Endodermal cell (in vitro differentiated cells): ENCODE measurements around the gene MRPL45. TPM values are rescaled to one million over a fixed set of nuclear protein-coding genes. Genes with fewer than 3 reads are reported as not detected.

Source experiments
- DNase-seq: peaks from one replicate; pipeline ENCODE4 v3.0.0-alpha.2; 2017
- H3K27ac ChIP-seq: 2 replicates; pipeline ENCODE4 v1.5.1; 2013; ENCODE audit warnings: mild to moderate bottlenecking, low read depth, low read length, moderate library complexity
- H3K27me3 ChIP-seq: 2 replicates; pipeline ENCODE4 v1.6.1; 2013; ENCODE audit warnings: mild to moderate bottlenecking, low read length, moderate library complexity; ENCODE audit not compliant: insufficient read depth, control insufficient read depth, poor library complexity, severe bottlenecking
- H3K36me3 ChIP-seq: 2 replicates; pipeline ENCODE4 v1.7.0; 2013; ENCODE audit warnings: mild to moderate bottlenecking, low read length, moderate library complexity; ENCODE audit not compliant: control insufficient read depth, insufficient read depth
- H3K4me1 ChIP-seq: one replicate; pipeline ENCODE4 v1.7.0; 2013; ENCODE audit warnings: low read length; ENCODE audit not compliant: control insufficient read depth, insufficient read depth
- H3K4me3 ChIP-seq: 2 replicates; pipeline ENCODE4 v1.5.1; 2013; ENCODE audit warnings: mild to moderate bottlenecking, low read length, moderate library complexity
- H3K9ac ChIP-seq: 2 replicates; pipeline ENCODE4 v1.6.1; 2013; ENCODE audit warnings: mild to moderate bottlenecking, low read length, moderate library complexity; ENCODE audit not compliant: poor library complexity, severe bottlenecking; ENCODE audit errors: extremely low read depth
- H3K9me3 ChIP-seq: 2 replicates; pipeline ENCODE4 v1.6.1; 2013; ENCODE audit warnings: mild to moderate bottlenecking, low read length, moderate library complexity; ENCODE audit not compliant: control insufficient read depth
- H3K27ac Mint-ChIP-seq: 2 replicates; pipeline ENCODE4 v1.8.0; 2020; ENCODE audit warnings: mixed read lengths
- H3K27me3 Mint-ChIP-seq: 2 replicates; pipeline ENCODE4 v1.8.0; 2021; ENCODE audit warnings: mild to moderate bottlenecking, mixed read lengths; ENCODE audit not compliant: insufficient read depth
- H3K36me3 Mint-ChIP-seq: 2 replicates; pipeline ENCODE4 v1.8.0; 2020; ENCODE audit warnings: low read depth, mixed read lengths
- H3K4me1 Mint-ChIP-seq: 2 replicates; pipeline ENCODE4 v1.8.0; 2020; ENCODE audit warnings: mixed read lengths
- H3K4me3 Mint-ChIP-seq: 2 replicates; pipeline ENCODE4 v1.8.0; 2020; ENCODE audit warnings: mild to moderate bottlenecking, moderate library complexity, mixed read lengths
- H3K9me3 Mint-ChIP-seq: 2 replicates; pipeline ENCODE4 v1.8.0; 2020; ENCODE audit warnings: mild to moderate bottlenecking, mixed read lengths
- WGBS, 2 experiments: methylation state at CpG; one replicate each; pipeline versions ENCODE4 v1.1.5 to v1.1.7; 2013; ENCODE audit warnings: missing lambda C conversion rate in 2 of 2, mixed read lengths in 1 of 2; ENCODE audit not compliant: insufficient coverage in 1 of 2, insufficient read length in 1 of 2; 5-methylcytosine and 5-hydroxymethylcytosine counted together
- total RNA-seq, 2 donors: library from RNA; stranded (reverse); fragmentation: NEBNext Ultra II Directional in 1 of 2; extraction: Animal tissue kit (Norgen Biotek cat#: 25700) in 1 of 2; gene quantifications; 2 replicates in 1 of 2; 3 replicates in 1 of 2; pipeline ENCODE4 v1.2.1, GENCODE V29; 2021
- TF ChIP-seq, protein P1 (sequence below): fragments of 200-600 bp; sonication (generic); conservative IDR thresholded peaks from 2 replicates; pipeline ENCODE4 v1.5.0; 2021; ENCODE audit warnings: antibody characterized with exemption, mild to moderate bottlenecking

The MRPL45 gene
- total RNA-seq, 2 donors from 2014 or later, result 48.8 to 51.9 TPM

GRCh38 chr17:38338535-38338934 is 41.6 kb downstream of the MRPL45 start:
- Mint-ChIP-seq H3K9me3 (no peaks in the 10 kb centered on the region), H3K27me3 (peaks cover 2% of the 10 kb centered on the region), H3K4me3 (no peak overlapping the region), H3K4me1 (peaks cover 11% of the 10 kb centered on the region), H3K36me3 (no peaks in the 10 kb centered on the region), H3K27ac (no peak overlapping the region)
- H3K4me1 ChIP-seq, result peaks cover 5% of the 10 kb centered on the region
- TF ChIP-seq, protein P1, sequence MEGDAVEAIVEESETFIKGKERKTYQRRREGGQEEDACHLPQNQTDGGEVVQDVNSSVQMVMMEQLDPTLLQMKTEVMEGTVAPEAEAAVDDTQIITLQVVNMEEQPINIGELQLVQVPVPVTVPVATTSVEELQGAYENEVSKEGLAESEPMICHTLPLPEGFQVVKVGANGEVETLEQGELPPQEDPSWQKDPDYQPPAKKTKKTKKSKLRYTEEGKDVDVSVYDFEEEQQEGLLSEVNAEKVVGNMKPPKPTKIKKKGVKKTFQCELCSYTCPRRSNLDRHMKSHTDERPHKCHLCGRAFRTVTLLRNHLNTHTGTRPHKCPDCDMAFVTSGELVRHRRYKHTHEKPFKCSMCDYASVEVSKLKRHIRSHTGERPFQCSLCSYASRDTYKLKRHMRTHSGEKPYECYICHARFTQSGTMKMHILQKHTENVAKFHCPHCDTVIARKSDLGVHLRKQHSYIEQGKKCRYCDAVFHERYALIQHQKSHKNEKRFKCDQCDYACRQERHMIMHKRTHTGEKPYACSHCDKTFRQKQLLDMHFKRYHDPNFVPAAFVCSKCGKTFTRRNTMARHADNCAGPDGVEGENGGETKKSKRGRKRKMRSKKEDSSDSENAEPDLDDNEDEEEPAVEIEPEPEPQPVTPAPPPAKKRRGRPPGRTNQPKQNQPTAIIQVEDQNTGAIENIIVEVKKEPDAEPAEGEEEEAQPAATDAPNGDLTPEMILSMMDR, result no peak
- no peaks in the 10 kb centered on the region for H3K36me3 ChIP-seq
- no peaks in the 10 kb centered on the region for H3K27me3 ChIP-seq
- H3K9ac ChIP-seq, result no peak overlapping the region
- H3K9me3 ChIP-seq, result no peaks in the 10 kb centered on the region
- 92 to 96% methylated on average over 4 of the region's 4 CpGs for WGBS, 2 experiments
- no peak overlapping the region for H3K27ac ChIP-seq
- DNase-seq, result no peak
- H3K4me3 ChIP-seq, result no peak overlapping the region

GRCh38 chr17:38339891-38340290 is 42.9 kb downstream of the MRPL45 start:
- Mint-ChIP-seq H3K27me3 (peaks cover 2% of the 10 kb centered on the region), H3K4me1 (peaks cover 10% of the 10 kb centered on the region), H3K27ac (no peak overlapping the region), H3K4me3 (no peak overlapping the region), H3K9me3 (no peaks in the 10 kb centered on the region), H3K36me3 (no peaks in the 10 kb centered on the region)
- no peak overlapping the region for H3K9ac ChIP-seq
- no peak overlapping the region for H3K4me3 ChIP-seq
- no peaks in the 10 kb centered on the region for H3K27me3 ChIP-seq
- H3K9me3 ChIP-seq, result no peaks in the 10 kb centered on the region
- H3K36me3 ChIP-seq, result no peaks in the 10 kb centered on the region
- H3K4me1 ChIP-seq, result peaks cover 5% of the 10 kb centered on the region
- TF ChIP-seq, protein P1, result no peak
- no peak overlapping the region for H3K27ac ChIP-seq
- no peak for DNase-seq

DNA sequence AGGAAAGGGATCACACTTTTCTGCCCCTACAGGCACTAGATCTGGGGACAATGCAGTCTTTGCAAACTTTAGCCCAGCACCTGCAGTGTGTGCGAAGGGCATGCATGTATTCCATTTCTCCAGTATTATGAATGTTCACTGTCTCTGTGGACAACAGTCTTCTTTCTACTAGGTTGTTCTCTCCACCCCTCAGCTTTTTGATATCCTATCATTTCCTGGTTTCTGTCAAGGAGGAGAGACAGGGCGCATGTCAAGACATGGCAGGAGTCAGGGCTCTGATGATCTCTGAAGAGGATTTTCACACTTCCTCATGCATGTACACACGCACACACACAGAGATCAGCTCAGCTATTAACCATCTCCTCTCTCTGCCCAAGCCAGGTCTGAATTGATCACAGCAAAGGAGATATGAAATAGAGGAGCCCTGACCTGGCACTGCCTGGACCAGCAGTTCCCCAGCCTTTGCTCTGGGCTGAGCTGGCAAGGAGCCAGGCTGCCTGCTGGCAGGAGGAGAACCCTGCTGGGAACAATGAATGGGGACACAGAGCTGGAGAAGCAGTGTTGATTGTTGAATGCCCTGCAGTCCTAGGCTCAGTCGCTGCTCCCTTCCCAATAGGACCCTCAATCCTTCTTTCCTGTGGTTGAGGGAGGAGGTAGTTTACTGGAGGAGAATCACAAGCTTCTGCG is 44.2 kb downstream of the MRPL45 start:
- no peak overlapping the region for H3K4me3 Mint-ChIP-seq
- peaks cover 10% of the 10 kb centered on the region for H3K4me1 Mint-ChIP-seq
- no peak overlapping the region for H3K4me3 ChIP-seq
- H3K27me3 Mint-ChIP-seq, result peaks cover 2% of the 10 kb centered on the region
- WGBS, 2 experiments, result 53 to 58% methylated on average over 2 to 5 of the region's 5 CpGs
- H3K27me3 ChIP-seq, result no peaks in the 10 kb centered on the region
- H3K9me3 Mint-ChIP-seq, result no peaks in the 10 kb centered on the region
- no peaks in the 10 kb centered on the region for H3K36me3 ChIP-seq
- no peaks in the 10 kb centered on the region for H3K36me3 Mint-ChIP-seq
- H3K9ac ChIP-seq, result no peak overlapping the region
- H3K27ac ChIP-seq, result no peak overlapping the region
- H3K27ac Mint-ChIP-seq, result peak overlapping the region; percentile 8
- H3K4me1 ChIP-seq, result peaks cover 5% of the 10 kb centered on the region
- no peaks in the 10 kb centered on the region for H3K9me3 ChIP-seq
- TF ChIP-seq, protein P1, result no peak
- peak; percentile 94 for DNase-seq
